Neuronal stem cell (in vitro differentiated cells): ENCODE results near the gene EMP2.

Experiments used
- DNase-seq: peaks from one replicate; pipeline ENCODE4 v3.0.0-alpha.2; 2013; ENCODE audit warnings: low spot score
- H2AFZ ChIP-seq: one replicate; pipeline ENCODE4 v1.6.1; 2013; ENCODE audit warnings: mild to moderate bottlenecking, low read length, inconsistent platforms
- H2AK5ac ChIP-seq: 2 replicates; pipeline ENCODE4 v1.6.1; 2013; ENCODE audit warnings: low read depth, mild to moderate bottlenecking, inconsistent platforms, low read length, moderate library complexity, mixed read lengths
- H2BK120ac ChIP-seq: 2 replicates; pipeline ENCODE4 v1.6.1; 2013; ENCODE audit warnings: low read depth, mild to moderate bottlenecking, inconsistent platforms, low read length, moderate library complexity, mixed read lengths
- H2BK12ac ChIP-seq: one replicate; pipeline ENCODE4 v1.6.1; 2013; ENCODE audit warnings: low read length, inconsistent platforms
- H2BK15ac ChIP-seq: 2 replicates; pipeline ENCODE4 v1.6.1; 2013; ENCODE audit warnings: mild to moderate bottlenecking, low read length, inconsistent platforms, mixed read lengths
- H2BK5ac ChIP-seq: one replicate; pipeline ENCODE4 v1.6.1; 2013; ENCODE audit warnings: inconsistent platforms, mild to moderate bottlenecking, low read length, moderate library complexity
- H3K14ac ChIP-seq: one replicate; pipeline ENCODE4 v1.6.1; 2013; ENCODE audit warnings: low read length, inconsistent platforms
- H3K18ac ChIP-seq: 2 replicates; pipeline ENCODE4 v1.6.1; 2013; ENCODE audit warnings: low read length, inconsistent platforms
- H3K23ac ChIP-seq: 2 replicates; pipeline ENCODE4 v1.6.1; 2013; ENCODE audit warnings: low read depth, mild to moderate bottlenecking, mixed read lengths, low read length, inconsistent platforms; ENCODE audit not compliant: poor library complexity
- H3K27ac ChIP-seq: replicated peaks from 3 replicates; pipeline ENCODE4 v1.5.1; 2013; ENCODE audit warnings: low read length, inconsistent platforms
- H3K27me3 ChIP-seq, 3 experiments: 2 replicates each; pipeline ENCODE4 v1.6.1; 2013; ENCODE audit warnings: low read length in 3 of 3, mild to moderate bottlenecking in 2 of 3, inconsistent platforms in 1 of 3, low read depth in 1 of 3, mixed read lengths in 1 of 3, moderate library complexity in 1 of 3; ENCODE audit not compliant: control insufficient read depth in 3 of 3, insufficient read depth in 3 of 3
- H3K36me3 ChIP-seq, 2 donors: replicated peaks in 1 of 2; 2 replicates each; pipeline ENCODE4 v1.6.1; 2013; ENCODE audit warnings: low read length in 2 of 2; ENCODE audit not compliant: control insufficient read depth in 2 of 2, insufficient read depth in 2 of 2
- H3K4ac ChIP-seq: 2 replicates; pipeline ENCODE4 v1.6.1; 2013; ENCODE audit warnings: inconsistent platforms, mild to moderate bottlenecking, low read length, moderate library complexity
- H3K4me1 ChIP-seq, 2 donors: 1 replicate in 1 of 2; 2 replicates in 1 of 2; pipeline ENCODE4 v1.6.1; 2013; ENCODE audit warnings: low read length in 2 of 2, low read depth in 1 of 2; ENCODE audit not compliant: control insufficient read depth in 2 of 2, insufficient read depth in 1 of 2
- H3K4me2 ChIP-seq: one replicate; pipeline ENCODE4 v1.6.1; 2013; ENCODE audit warnings: mild to moderate bottlenecking, low read length, inconsistent platforms; ENCODE audit not compliant: insufficient read depth, poor library complexity, severe bottlenecking
- H3K4me3 ChIP-seq, 2 donors: 2 replicates each; pipeline ENCODE4 v1.5.1; 2013; ENCODE audit warnings: low read length in 2 of 2, mild to moderate bottlenecking in 2 of 2, inconsistent platforms in 1 of 2, moderate library complexity in 1 of 2
- H3K79me1 ChIP-seq: one replicate; pipeline ENCODE4 v1.6.1; 2013; ENCODE audit warnings: low read depth, mild to moderate bottlenecking, inconsistent platforms, low read length, moderate library complexity
- H3K9ac ChIP-seq: one replicate; pipeline ENCODE4 v1.6.1; 2013; ENCODE audit warnings: mild to moderate bottlenecking, low read depth, low read length, inconsistent platforms; ENCODE audit not compliant: poor library complexity
- H3K9me3 ChIP-seq, 2 donors: replicated peaks in 1 of 2; 2 replicates each; pipeline versions ENCODE3 to v1.6.1; 2013; ENCODE audit warnings: low read length in 2 of 2, mild to moderate bottlenecking in 2 of 2, inconsistent platforms in 1 of 2, low read depth in 1 of 2, mixed read lengths in 1 of 2, moderate library complexity in 1 of 2; ENCODE audit not compliant: control insufficient read depth in 2 of 2, insufficient read depth in 1 of 2
- H4K8ac ChIP-seq: one replicate; pipeline ENCODE4 v1.6.1; 2013; ENCODE audit warnings: low read depth, mild to moderate bottlenecking, inconsistent platforms, low read length, moderate library complexity
- H4K91ac ChIP-seq: one replicate; pipeline ENCODE4 v1.6.1; 2013; ENCODE audit warnings: low read length, low read depth, mild to moderate bottlenecking, inconsistent platforms; ENCODE audit not compliant: poor library complexity
- WGBS, 2 donors: extraction: QIAGEN DNeasy Blood & Tissue Kit; methylation state at CpG; one replicate each; pipeline ENCODE4 v1.1.7; 2013; ENCODE audit warnings: missing lambda C conversion rate in 2 of 2, mixed read lengths in 1 of 2; ENCODE audit not compliant: insufficient read length in 2 of 2, insufficient replicate concordance in 1 of 2; ENCODE audit errors: extremely low coverage in 2 of 2; 5-methylcytosine and 5-hydroxymethylcytosine counted together

EMP2 gene

DNA sequence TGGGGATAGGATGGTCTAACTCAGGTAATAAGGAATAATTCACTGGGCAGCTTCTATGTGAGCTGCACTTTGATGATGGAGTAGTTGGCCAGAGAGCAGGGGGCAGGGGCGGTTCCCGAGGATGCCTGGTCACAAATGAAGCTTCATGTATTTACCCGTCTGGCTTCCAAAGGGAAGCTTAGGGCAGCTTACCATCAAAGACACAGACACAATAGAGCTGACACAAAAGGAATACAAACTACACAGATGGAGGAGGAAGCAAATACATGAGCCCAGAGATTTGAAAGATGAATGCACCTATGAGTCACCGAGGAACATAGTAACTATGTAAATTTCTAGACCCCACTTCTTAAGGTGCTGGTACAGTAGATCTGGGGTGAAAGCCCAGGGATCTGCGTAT is 8.7 kb upstream of the EMP2 start:
- DNase-seq = no peak

DNA sequence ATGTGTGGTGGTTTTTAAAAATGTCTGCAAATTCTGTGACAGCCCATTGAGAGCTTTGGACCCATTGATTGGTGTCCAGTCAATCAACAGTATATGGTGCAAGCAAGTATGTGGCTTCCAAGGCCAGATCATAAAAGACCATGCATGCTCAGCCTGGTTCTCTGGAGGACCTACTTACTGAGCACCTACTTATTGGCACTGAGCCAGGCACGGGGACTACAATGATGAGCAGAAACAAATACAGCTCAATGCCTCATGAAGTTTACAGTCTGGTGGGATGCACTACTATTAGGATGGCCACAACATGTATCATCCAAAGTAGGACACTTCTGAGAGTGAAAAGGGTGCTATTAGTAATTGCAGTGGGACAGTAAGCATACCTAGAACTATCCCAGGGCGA is 7.2 kb upstream of the EMP2 start:
- DNase-seq = no peak
- Histone ChIP-seq H3K23ac (no peak overlapping the region), H3K27me3 (peaks cover 0 to 21% (median 0%) of the 10 kb centered on the region in 3 experiments), H3K4ac (no peak overlapping the region), H2AK5ac (no peak overlapping the region), H3K9me3 (no peaks in the 10 kb centered on the region), H4K91ac (no peak overlapping the region), H2BK5ac (no peak overlapping the region), H2BK15ac (no peak overlapping the region), H3K27ac (no peak overlapping the region), H3K4me2 (no peak overlapping the region), H3K4me1 (peaks cover 4 to 11% of the 10 kb centered on the region in 2 donors), H3K18ac (no peak overlapping the region), H3K36me3 (no peaks in the 10 kb centered on the region), H3K9ac (no peak overlapping the region), H3K79me1 (no peaks in the 10 kb centered on the region), H4K8ac (no peak overlapping the region), H3K4me3 (no peak overlapping the region), H2BK12ac (no peak overlapping the region), H3K14ac (no peak overlapping the region), H2BK120ac (no peak overlapping the region), H2AFZ (no peak overlapping the region)
- no CpG with 5 or more reads among the region's 2 CpGs for WGBS, 2 donors

More for the DNA sequence above, 8.7 kb upstream of the EMP2 start:
- peaks cover 4 to 14% of the 10 kb centered on the region in 2 donors for H3K4me1 ChIP-seq
- no peak overlapping the region for H3K14ac ChIP-seq
- no peak overlapping the region for H4K8ac ChIP-seq
- H3K18ac ChIP-seq = no peak overlapping the region
- H3K23ac ChIP-seq = no peak overlapping the region
- H3K4me3 ChIP-seq = no peak overlapping the region
- WGBS, 2 donors = no CpG with 5 or more reads among the region's 5 CpGs
- H2AFZ ChIP-seq = no peak overlapping the region
- H3K4me2 ChIP-seq = no peak overlapping the region
- H2BK120ac ChIP-seq = no peak overlapping the region
- H3K9me3 ChIP-seq = no peaks in the 10 kb centered on the region
- no peaks in the 10 kb centered on the region for H3K79me1 ChIP-seq
- H2AK5ac ChIP-seq = no peak overlapping the region
- no peak overlapping the region for H3K27ac ChIP-seq
- no peak overlapping the region for H2BK15ac ChIP-seq
- H4K91ac ChIP-seq = no peak overlapping the region
- H3K36me3 ChIP-seq = no peaks in the 10 kb centered on the region
- no peak overlapping the region for H3K4ac ChIP-seq
- peaks cover 0 to 29% (median 0%) of the 10 kb centered on the region in 3 experiments for H3K27me3 ChIP-seq
- H3K9ac ChIP-seq = no peak overlapping the region
- no peak overlapping the region for H2BK5ac ChIP-seq
- H2BK12ac ChIP-seq = no peak overlapping the region

DNA sequence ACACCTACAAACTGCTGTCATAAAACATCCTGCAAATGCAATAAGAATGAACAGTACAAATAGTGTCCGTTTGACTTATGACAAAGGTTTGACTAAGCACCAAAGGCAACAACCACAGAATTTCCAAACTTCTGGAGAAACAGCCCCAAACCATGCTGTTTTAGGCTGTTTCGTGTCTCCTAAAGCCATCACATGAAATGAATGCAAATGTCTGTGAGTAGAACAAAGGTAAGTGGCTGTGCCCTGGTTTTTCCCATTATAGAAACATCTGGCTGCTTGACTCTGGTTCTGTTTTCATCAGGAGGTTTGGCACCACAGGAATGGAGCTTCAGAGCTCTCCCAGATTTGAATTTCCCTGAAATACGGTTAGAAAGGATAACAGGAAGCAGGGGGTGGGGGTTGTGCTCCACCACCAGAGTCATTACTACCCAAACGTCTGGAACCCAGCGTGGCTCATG is 4.6 kb upstream of the EMP2 start:
- Histone ChIP-seq H3K4me2 (no peak overlapping the region), H2BK12ac (no peak overlapping the region), H3K36me3 (no peaks in the 10 kb centered on the region), H3K18ac (no peak overlapping the region), H2AK5ac (no peak overlapping the region), H3K4ac (no peak overlapping the region), H3K27me3 (peaks cover 0 to 11% (median 0%) of the 10 kb centered on the region in 3 experiments), H3K9me3 (no peaks in the 10 kb centered on the region), H4K91ac (no peak overlapping the region), H2BK15ac (no peak overlapping the region), H2BK5ac (no peak overlapping the region), H3K9ac (no peak overlapping the region), H3K14ac (no peak overlapping the region), H3K4me1 (peaks cover 4 to 17% of the 10 kb centered on the region in 2 donors), H3K27ac (no peak overlapping the region), H2AFZ (no peak overlapping the region), H3K4me3 (no peak overlapping the region), H3K23ac (no peak overlapping the region), H2BK120ac (no peak overlapping the region), H4K8ac (no peak overlapping the region), H3K79me1 (no peaks in the 10 kb centered on the region)
- no CpG with 5 or more reads among the region's 5 CpGs for WGBS, 2 donors
- no peak for DNase-seq

DNA sequence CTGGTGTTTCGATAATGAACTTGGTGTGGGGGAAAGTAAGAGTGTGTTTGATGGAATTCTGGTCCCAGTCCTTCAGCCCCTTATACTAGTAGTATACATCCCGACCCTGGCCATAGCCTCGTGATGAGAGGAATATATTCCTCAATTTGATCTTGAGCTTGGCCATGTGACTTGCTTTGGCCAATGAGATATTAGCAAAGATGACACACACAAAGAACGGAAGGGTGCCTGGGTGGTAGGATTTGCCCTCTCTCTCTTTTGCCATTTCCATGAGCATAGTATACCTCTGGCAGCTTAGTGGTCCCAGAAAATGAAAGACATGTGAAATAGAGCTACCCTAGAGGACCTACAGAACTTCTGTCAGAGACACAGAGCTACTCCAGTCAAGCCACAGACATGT is 2.9 kb upstream of the EMP2 start:
- Histone ChIP-seq H2AK5ac (no peak overlapping the region), H3K4me2 (no peak overlapping the region), H2BK5ac (no peak overlapping the region), H2AFZ (no peak overlapping the region), H3K4me3 (no peak overlapping the region), H4K8ac (no peak overlapping the region), H3K27me3 (no peaks in the 10 kb centered on the region), H2BK15ac (no peak overlapping the region), H4K91ac (no peak overlapping the region), H3K79me1 (peaks cover 2% of the 10 kb centered on the region), H2BK120ac (no peak overlapping the region), H3K14ac (no peak overlapping the region), H2BK12ac (no peak overlapping the region), H3K36me3 (no peaks in the 10 kb centered on the region), H3K4ac (no peak overlapping the region), H3K9ac (no peak overlapping the region), H3K4me1 (peaks cover 7 to 22% of the 10 kb centered on the region in 2 donors), H3K27ac (no peak overlapping the region), H3K18ac (no peak overlapping the region), H3K23ac (no peak overlapping the region), H3K9me3 (no peaks in the 10 kb centered on the region)
- DNase-seq = no peak
- WGBS, 2 donors = no CpG with 5 or more reads among the region's 4 CpGs
